ENCODE measurements around the gene DHRS2.

The DHRS2 gene

DNA sequence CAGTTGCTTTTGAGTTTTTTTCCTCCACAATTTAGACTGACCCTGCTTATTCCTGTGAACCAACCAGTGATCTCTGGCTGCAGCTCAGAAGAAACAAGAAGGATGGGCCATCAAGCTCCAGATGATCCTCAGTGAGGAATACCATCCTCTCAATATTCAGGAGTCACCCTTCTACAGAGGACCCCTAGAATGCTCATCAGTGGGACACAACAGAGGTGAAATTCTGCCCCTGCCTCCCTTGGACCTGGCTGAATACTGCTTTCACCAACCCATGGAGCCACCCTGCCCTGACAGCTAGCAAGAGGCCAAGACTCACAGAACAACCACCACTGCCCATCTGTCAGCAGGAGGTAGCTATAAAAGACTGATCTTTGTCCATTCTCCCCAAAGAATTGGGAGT lies 9.2 kb upstream of the DHRS2 start:
- Histone ChIP-seq H3K79me2 (ENCODE audit: insufficient read depth, low read length) (no peaks in the 10 kb centered on the region), H3K9me3 (ENCODE audit: insufficient read depth, low read length, severe bottlenecking) (peaks cover 27% of the 10 kb centered on the region), H3K27me3 (ENCODE audit: insufficient read depth, low read length, poor library complexity) (peaks cover under 1% of the 10 kb centered on the region), H3K36me3 (ENCODE audit: insufficient read depth, low read length) (no peaks in the 10 kb centered on the region), H4K20me1 (ENCODE audit: insufficient read depth, low read length) (peaks cover 2% of the 10 kb centered on the region; the same call in 1 of the 2 replicates), H3K9ac (ENCODE audit: low read depth, low read length) (no peak overlapping the region), H2AFZ (ENCODE audit: low read depth, low read length) (no peak overlapping the region), H3K4me1 (ENCODE audit: insufficient read depth, low read length) (0 out of 2 replicates have a peak, but pooled peaks cover under 1% of the 10 kb centered on the region), H3K27ac (ENCODE audit: low read length) (no peak overlapping the region), H3K4me3 (ENCODE audit: low read depth in 1 of 2, low read length in 2 of 2) (no peak overlapping the region), H3K4me2 (ENCODE audit: insufficient read depth, low read length) (no peak overlapping the region)
- ATAC-seq (ENCODE audit: insufficient read depth, low read depth) = no peak
- DNase-seq = no peak
- no peak for TF ChIP-seq EZH2 (IDR thresholded peaks at IDR 0.05; ENCODE audit: borderline replicate concordance, low read depth, low read length, severe bottlenecking)
- TF ChIP-seq, protein P1, sequence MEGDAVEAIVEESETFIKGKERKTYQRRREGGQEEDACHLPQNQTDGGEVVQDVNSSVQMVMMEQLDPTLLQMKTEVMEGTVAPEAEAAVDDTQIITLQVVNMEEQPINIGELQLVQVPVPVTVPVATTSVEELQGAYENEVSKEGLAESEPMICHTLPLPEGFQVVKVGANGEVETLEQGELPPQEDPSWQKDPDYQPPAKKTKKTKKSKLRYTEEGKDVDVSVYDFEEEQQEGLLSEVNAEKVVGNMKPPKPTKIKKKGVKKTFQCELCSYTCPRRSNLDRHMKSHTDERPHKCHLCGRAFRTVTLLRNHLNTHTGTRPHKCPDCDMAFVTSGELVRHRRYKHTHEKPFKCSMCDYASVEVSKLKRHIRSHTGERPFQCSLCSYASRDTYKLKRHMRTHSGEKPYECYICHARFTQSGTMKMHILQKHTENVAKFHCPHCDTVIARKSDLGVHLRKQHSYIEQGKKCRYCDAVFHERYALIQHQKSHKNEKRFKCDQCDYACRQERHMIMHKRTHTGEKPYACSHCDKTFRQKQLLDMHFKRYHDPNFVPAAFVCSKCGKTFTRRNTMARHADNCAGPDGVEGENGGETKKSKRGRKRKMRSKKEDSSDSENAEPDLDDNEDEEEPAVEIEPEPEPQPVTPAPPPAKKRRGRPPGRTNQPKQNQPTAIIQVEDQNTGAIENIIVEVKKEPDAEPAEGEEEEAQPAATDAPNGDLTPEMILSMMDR (IDR thresholded peaks at IDR 0.05; ENCODE audit: borderline replicate concordance, extremely low read depth, low read length, poor library complexity, severe bottlenecking) = no peak

DNA sequence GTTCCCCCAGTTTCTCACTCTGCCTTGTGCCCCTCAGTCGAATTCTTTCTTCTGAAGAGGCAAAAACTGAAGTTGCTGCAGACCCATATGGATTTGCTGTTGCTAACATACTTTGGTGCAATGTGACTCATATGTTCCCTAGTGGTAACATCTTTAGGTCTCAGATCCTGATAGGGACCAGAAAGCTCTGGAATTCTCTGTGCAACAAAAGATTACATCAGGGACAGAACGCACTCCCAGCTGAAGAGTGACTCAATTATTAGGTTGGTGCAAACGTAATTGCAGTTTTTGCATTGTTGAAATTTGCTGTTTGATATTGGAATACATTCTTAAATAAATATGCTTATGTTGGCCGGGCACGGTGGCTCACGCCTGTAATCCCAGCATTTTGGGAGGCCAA lies 8.2 kb upstream of the DHRS2 start:
- no peak for TF ChIP-seq EZH2 (IDR thresholded peaks at IDR 0.05; ENCODE audit: borderline replicate concordance, low read depth, low read length, severe bottlenecking)
- TF ChIP-seq, protein P1 (IDR thresholded peaks at IDR 0.05; ENCODE audit: borderline replicate concordance, extremely low read depth, low read length, poor library complexity, severe bottlenecking) = no peak
- no peak overlapping the region for H3K4me2 ChIP-seq (ENCODE audit: insufficient read depth, low read length)
- DNase-seq (no peak), ATAC-seq (ENCODE audit: insufficient read depth, low read depth) (no peak)
- no peak overlapping the region for H3K4me3 ChIP-seq (ENCODE audit: low read depth in 1 of 2, low read length in 2 of 2)
- H4K20me1 ChIP-seq (ENCODE audit: insufficient read depth, low read length) = peaks cover 2% of the 10 kb centered on the region; the same call in 1 of the 2 replicates
- H3K27ac ChIP-seq (ENCODE audit: low read length) = no peak overlapping the region
- H3K9ac ChIP-seq (ENCODE audit: low read depth, low read length) = no peak overlapping the region
- H3K4me1 ChIP-seq (ENCODE audit: insufficient read depth, low read length) = 0 out of 2 replicates have a peak, but pooled peaks cover 4% of the 10 kb centered on the region
- H2AFZ ChIP-seq (ENCODE audit: low read depth, low read length) = no peak overlapping the region
- peaks cover 25% of the 10 kb centered on the region for H3K9me3 ChIP-seq (ENCODE audit: insufficient read depth, low read length, severe bottlenecking)
- peaks cover 6% of the 10 kb centered on the region for H3K27me3 ChIP-seq (ENCODE audit: insufficient read depth, low read length, poor library complexity)
- no peaks in the 10 kb centered on the region for H3K79me2 ChIP-seq (ENCODE audit: insufficient read depth, low read length)
- no peaks in the 10 kb centered on the region for H3K36me3 ChIP-seq (ENCODE audit: insufficient read depth, low read length)

DNA sequence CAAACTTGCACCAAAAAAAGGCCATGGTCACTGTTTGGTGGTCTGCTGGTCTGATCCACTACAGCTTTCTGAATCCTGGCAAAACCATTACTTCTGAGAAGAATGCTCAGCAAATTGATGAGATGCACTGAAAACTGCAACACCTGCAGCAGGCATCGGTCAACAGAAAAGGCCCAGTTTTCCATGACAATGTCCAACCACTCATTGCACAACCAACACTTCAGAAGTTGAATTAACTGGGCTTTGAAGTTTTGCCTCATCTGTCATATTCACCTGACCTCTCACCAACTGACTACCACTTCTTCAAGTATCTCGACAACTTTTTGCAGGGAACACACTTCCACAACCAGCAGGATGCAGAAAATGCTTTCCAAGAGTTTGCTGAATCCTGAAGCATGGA lies 7.0 kb upstream of the DHRS2 start:
- no peak overlapping the region for H2AFZ ChIP-seq (ENCODE audit: low read depth, low read length)
- peaks cover 18% of the 10 kb centered on the region for H3K9me3 ChIP-seq (ENCODE audit: insufficient read depth, low read length, severe bottlenecking)
- H3K27ac ChIP-seq (ENCODE audit: low read length) = no peak overlapping the region
- ATAC-seq (ENCODE audit: insufficient read depth, low read depth) = no peak
- peaks cover 2% of the 10 kb centered on the region; the same call in 1 of the 2 replicates for H4K20me1 ChIP-seq (ENCODE audit: insufficient read depth, low read length)
- no peak overlapping the region for H3K9ac ChIP-seq (ENCODE audit: low read depth, low read length)
- 0 out of 2 replicates have a peak, but pooled peaks cover 4% of the 10 kb centered on the region for H3K4me1 ChIP-seq (ENCODE audit: insufficient read depth, low read length)
- no peak overlapping the region for H3K4me2 ChIP-seq (ENCODE audit: insufficient read depth, low read length)
- H3K27me3 ChIP-seq (ENCODE audit: insufficient read depth, low read length, poor library complexity) = peaks cover 7% of the 10 kb centered on the region
- no peaks in the 10 kb centered on the region for H3K79me2 ChIP-seq (ENCODE audit: insufficient read depth, low read length)
- TF ChIP-seq, protein P1 (IDR thresholded peaks at IDR 0.05; ENCODE audit: borderline replicate concordance, extremely low read depth, low read length, poor library complexity, severe bottlenecking) = no peak
- no peak for TF ChIP-seq EZH2 (IDR thresholded peaks at IDR 0.05; ENCODE audit: borderline replicate concordance, low read depth, low read length, severe bottlenecking)
- H3K4me3 ChIP-seq (ENCODE audit: low read depth in 1 of 2, low read length in 2 of 2) = no peak overlapping the region
- no peaks in the 10 kb centered on the region for H3K36me3 ChIP-seq (ENCODE audit: insufficient read depth, low read length)
- DNase-seq = no peak

Data from DND-41 (cell line).